ENCODE data around the gene C6orf136. TPM values are rescaled to one million over a fixed set of nuclear protein-coding genes. Genes with fewer than 3 reads are reported as not detected.

The C6orf136 gene
- total and polyA plus RNA-seq, 9 of the 15 experiments (the other 6 are each of a cell fraction or from before 2014, with no cell fraction given) = 14.1 to 63.1 (median 18.4) TPM

DNA sequence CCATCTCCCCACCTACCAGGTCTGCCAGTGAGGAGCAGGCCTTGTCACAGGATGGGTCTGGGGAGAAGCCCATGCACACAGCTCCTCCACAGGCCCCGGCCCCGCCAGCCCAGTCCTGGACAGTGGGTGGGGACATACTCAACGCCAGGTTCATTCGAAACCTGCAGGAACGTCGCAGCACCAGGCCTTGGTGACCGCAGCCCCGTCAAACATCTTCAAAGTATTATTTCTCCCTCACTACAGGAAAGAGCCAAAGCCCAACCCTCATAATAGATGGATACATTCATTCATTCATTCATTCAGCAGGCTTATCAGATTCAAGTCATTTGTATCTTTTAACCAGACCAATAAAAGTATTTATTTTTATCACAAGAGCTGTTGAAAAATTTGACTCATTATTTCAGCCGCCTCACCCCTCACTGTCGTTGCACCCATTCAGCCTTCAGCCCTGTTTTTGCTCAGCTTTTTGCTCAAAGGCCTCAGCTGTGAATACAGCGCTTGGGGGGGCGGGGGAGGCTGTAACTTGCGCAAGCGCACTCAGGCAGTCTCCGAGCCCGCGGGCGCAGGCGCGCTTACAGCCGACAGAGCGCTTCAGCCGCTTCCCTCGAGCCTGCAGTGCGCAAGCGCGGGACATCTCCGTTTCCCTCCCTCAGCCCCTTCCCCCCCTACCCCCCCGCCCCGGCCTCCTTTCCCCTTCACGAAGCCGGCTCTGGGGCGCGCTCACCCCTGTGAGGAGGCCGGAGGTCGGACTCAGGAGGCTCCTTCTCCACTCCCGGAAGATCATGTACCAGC lies at the start of gene C6orf136 (continued):
- TF ChIP-seq ZKSCAN1 (IDR thresholded peaks at IDR 0.05; ENCODE audit: low read depth, low read length) (peak; percentile 66), CHCHD3 (CRISPR knock-in tag; IDR thresholded peaks at IDR 0.05) (no peak), SRF (CRISPR knock-in tag; IDR thresholded peaks at IDR 0.05) (no peak), PTTG1 (tag; IDR thresholded peaks at IDR 0.05; ENCODE audit: low read depth) (no peak), TEAD1 (CRISPR knock-in tag; IDR thresholded peaks at IDR 0.05) (no peak), CEBPB (tag; IDR thresholded peaks at IDR 0.05) (peak; percentile 85), ZNF282 (CRISPR knock-in tag; IDR thresholded peaks at IDR 0.05) (no peak), MYNN (IDR thresholded peaks at IDR 0.05) (0 out of 2 replicates have a peak, but pooled peaks have one; percentile 23), MYNN (CRISPR knock-in tag; IDR thresholded peaks at IDR 0.05) (no peak), NFE2 (IDR thresholded peaks at IDR 0.05; ENCODE audit: low read depth) (no peak)
- TF ChIP-seq, protein P1, sequence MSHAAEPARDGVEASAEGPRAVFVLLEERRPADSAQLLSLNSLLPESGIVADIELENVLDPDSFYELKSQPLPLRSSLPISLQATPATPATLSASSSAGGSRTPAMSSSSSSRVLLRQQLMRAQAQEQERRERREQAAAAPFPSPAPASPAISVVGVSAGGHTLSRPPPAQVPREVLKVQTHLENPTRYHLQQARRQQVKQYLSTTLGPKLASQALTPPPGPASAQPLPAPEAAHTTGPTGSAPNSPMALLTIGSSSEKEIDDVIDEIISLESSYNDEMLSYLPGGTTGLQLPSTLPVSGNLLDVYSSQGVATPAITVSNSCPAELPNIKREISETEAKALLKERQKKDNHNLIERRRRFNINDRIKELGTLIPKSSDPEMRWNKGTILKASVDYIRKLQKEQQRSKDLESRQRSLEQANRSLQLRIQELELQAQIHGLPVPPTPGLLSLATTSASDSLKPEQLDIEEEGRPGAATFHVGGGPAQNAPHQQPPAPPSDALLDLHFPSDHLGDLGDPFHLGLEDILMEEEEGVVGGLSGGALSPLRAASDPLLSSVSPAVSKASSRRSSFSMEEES (CRISPR knock-in tag; IDR thresholded peaks at IDR 0.05) = 0 out of 2 replicates have a peak, but pooled peaks have one; percentile 2
- TF ChIP-seq, protein P2, sequence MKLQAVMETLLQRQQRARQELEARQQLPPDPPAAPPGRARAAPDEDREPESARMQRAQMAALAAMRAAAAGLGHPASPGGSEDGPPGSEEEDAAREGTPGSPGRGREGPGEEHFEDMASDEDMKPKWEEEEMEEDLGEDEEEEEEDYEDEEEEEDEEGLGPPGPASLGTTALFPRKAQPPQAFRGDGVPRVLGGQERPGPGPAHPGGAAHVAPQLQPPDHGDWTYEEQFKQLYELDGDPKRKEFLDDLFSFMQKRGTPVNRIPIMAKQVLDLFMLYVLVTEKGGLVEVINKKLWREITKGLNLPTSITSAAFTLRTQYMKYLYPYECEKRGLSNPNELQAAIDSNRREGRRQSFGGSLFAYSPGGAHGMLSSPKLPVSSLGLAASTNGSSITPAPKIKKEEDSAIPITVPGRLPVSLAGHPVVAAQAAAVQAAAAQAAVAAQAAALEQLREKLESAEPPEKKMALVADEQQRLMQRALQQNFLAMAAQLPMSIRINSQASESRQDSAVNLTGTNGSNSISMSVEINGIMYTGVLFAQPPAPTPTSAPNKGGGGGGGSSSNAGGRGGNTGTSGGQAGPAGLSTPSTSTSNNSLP (IDR thresholded peaks at IDR 0.05; ENCODE audit: borderline replicate concordance, low read depth, low read length) = 0 out of 2 replicates have a peak, but pooled peaks have one; percentile 52
- TF ChIP-seq, protein P3, sequence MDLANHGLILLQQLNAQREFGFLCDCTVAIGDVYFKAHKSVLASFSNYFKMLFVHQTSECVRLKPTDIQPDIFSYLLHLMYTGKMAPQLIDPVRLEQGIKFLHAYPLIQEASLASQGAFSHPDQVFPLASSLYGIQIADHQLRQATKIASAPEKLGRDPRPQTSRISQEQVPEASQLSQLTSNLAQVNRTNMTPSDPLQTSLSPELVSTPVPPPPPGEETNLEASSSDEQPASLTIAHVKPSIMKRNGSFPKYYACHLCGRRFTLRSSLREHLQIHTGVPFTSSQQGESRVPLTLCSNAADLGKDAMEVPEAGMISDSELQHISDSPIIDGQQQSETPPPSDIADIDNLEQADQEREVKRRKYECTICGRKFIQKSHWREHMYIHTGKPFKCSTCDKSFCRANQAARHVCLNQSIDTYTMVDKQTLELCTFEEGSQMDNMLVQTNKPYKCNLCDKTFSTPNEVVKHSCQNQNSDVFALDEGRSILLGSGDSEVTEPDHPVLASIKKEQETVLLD (IDR thresholded peaks at IDR 0.05) = peak; percentile 96
- TF ChIP-seq, protein P4, sequence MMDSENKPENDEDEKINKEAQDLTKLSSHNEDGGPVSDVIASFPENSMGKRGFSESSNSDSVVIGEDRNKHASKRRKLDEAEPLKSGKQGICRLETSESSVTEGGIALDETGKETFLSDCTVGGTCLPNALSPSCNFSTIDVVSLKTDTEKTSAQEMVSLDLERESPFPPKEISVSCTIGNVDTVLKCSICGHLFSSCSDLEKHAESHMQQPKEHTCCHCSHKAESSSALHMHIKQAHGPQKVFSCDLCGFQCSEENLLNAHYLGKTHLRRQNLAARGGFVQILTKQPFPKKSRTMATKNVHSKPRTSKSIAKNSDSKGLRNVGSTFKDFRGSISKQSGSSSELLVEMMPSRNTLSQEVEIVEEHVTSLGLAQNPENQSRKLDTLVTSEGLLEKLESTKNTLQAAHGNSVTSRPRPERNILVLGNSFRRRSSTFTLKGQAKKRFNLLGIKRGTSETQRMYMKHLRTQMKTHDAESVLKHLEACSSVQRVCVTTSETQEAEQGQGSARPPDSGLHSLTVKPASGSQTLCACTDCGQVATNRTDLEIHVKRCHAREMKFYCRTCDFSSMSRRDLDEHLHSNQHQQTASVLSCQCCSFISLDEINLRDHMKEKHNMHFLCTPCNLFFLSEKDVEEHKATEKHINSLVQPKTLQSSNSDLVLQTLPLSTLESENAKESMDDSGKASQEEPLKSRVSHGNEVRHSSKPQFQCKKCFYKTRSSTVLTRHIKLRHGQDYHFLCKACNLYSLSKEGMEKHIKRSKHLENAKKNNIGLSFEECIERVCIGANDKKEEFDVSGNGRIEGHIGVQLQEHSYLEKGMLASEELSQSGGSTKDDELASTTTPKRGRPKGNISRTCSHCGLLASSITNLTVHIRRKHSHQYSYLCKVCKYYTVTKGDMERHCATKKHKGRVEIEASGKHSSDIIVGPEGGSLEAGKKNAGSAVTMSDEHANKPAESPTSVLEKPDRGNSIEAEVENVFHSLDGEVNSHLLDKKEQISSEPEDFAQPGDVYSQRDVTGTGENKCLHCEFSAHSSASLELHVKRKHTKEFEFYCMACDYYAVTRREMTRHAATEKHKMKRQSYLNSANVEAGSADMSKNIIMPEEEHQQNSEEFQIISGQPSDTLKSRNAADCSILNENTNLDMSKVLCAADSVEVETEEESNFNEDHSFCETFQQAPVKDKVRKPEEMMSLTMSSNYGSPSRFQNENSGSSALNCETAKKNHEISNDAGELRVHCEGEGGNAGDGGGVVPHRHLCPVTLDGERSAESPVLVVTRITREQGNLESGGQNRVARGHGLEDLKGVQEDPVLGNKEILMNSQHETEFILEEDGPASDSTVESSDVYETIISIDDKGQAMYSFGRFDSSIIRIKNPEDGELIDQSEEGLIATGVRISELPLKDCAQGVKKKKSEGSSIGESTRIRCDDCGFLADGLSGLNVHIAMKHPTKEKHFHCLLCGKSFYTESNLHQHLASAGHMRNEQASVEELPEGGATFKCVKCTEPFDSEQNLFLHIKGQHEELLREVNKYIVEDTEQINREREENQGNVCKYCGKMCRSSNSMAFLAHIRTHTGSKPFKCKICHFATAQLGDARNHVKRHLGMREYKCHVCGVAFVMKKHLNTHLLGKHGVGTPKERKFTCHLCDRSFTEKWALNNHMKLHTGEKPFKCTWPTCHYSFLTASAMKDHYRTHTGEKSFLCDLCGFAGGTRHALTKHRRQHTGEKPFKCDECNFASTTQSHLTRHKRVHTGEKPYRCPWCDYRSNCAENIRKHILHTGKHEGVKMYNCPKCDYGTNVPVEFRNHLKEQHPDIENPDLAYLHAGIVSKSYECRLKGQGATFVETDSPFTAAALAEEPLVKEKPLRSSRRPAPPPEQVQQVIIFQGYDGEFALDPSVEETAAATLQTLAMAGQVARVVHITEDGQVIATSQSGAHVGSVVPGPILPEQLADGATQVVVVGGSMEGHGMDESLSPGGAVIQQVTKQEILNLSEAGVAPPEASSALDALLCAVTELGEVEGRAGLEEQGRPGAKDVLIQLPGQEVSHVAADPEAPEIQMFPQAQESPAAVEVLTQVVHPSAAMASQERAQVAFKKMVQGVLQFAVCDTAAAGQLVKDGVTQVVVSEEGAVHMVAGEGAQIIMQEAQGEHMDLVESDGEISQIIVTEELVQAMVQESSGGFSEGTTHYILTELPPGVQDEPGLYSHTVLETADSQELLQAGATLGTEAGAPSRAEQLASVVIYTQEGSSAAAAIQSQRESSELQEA (IDR thresholded peaks at IDR 0.05; ENCODE audit: low read depth) = no peak

All from K562 (cell line).